ENCODE results near the gene NCK1. TPM values are rescaled to one million over a fixed set of nuclear protein-coding genes. Genes with fewer than 3 reads are reported as not detected.
"Not testable (repeated sequence)": the region's sequence is repeated elsewhere in the genome, so short reads cannot be mapped to it uniquely, and the experiment has no call there.

NCK1 gene
- total RNA-seq, 2 experiments from 2014 or later = 31.9 to 34.7 TPM

DNA sequence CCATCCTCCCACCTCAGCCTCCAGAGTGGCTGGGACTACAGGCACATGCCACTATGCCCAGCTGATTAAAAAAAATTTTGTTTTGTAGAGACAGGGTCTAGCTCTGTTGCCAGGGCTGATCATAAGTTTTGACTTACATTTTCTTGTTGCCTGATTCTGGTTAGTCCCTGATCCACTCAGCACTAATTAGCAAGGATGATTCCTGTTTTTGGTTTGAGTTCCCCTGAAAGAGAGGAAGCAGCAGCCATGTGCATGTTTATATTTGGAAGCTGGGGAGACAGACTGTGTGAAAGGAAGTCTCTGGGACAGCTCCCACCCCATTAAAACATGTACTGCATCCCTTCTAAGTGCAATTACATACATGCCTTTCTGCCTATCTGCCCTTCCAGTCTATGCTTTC, 3.6 kb upstream of the NCK1 start:
- ChIA-PET CTCF (interaction anchor here (0.7 to 5.0 kb wide), 3 partner anchors 61 to 156 kb away, joined by 3 to 28 read pairs (median 3); no protein-coding TSS in a partner anchor), POLR2A (interaction anchor here (0.5 to 1.9 kb wide), 4 partner anchors 76 to 209 kb away, joined by 3 to 9 read pairs (median 4); partner anchors contain the start of gene STAG1)
- TF ChIP-seq, protein P1, sequence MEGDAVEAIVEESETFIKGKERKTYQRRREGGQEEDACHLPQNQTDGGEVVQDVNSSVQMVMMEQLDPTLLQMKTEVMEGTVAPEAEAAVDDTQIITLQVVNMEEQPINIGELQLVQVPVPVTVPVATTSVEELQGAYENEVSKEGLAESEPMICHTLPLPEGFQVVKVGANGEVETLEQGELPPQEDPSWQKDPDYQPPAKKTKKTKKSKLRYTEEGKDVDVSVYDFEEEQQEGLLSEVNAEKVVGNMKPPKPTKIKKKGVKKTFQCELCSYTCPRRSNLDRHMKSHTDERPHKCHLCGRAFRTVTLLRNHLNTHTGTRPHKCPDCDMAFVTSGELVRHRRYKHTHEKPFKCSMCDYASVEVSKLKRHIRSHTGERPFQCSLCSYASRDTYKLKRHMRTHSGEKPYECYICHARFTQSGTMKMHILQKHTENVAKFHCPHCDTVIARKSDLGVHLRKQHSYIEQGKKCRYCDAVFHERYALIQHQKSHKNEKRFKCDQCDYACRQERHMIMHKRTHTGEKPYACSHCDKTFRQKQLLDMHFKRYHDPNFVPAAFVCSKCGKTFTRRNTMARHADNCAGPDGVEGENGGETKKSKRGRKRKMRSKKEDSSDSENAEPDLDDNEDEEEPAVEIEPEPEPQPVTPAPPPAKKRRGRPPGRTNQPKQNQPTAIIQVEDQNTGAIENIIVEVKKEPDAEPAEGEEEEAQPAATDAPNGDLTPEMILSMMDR (IDR thresholded peaks at IDR 0.05) = no peak
- Mint-ChIP-seq H3K9me3 (peaks cover 3% of the 10 kb centered on the region), H3K4me3 (no peak overlapping the region), H3K36me3 (ENCODE audit: low read depth) (peaks cover 45% of the 10 kb centered on the region), H3K27ac (no peak overlapping the region), H3K4me1 (ENCODE audit: low read depth) (peaks cover 27% of the 10 kb centered on the region), H3K27me3 (no peaks in the 10 kb centered on the region)
- intact Hi-C loops (cut with micrococcal nuclease) = no loop called here
- ATAC-seq = no peak
- no peak for DNase-seq

DNA sequence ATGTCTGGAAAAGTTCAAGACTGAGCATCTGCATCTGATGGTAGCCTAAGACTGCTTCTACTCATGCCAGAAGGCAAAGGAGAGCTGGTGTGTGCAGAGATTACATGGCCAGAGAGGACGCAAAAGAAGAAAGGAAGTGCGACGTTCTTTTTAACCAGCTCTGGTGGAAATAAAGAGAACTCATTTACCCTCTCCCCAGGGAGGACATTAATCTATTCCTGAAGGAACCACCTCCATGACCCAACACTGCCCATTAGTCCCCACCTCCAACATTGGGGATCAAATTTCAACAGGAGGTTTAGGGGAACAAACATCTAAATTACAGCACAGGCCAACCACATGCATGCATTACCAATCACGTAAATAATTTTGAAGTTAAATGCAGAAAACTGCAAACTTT, 1.5 kb upstream of the NCK1 start:
- H3K4me3 Mint-ChIP-seq = peak overlapping the region; percentile 97
- POLR2A ChIA-PET = interaction anchor here (1.2 to 3.5 kb wide), 4 partner anchors 9 to 158 kb away, joined by 4 to 37 read pairs (median 6); partner anchors contain the start of gene STAG1
- CTCF ChIA-PET = interaction anchor here (1.1 to 5.0 kb wide), 3 partner anchors 50 to 154 kb away, joined by 3 to 34 read pairs (median 28); partner anchors contain the start of gene STAG1
- no peak for ATAC-seq
- H3K4me1 Mint-ChIP-seq (ENCODE audit: low read depth) = peaks cover 32% of the 10 kb centered on the region
- H3K36me3 Mint-ChIP-seq (ENCODE audit: low read depth) = peaks cover 41% of the 10 kb centered on the region
- TF ChIP-seq, protein P1 (IDR thresholded peaks at IDR 0.05) = no peak
- DNase-seq = no peak
- no peaks in the 10 kb centered on the region for H3K27me3 Mint-ChIP-seq
- H3K9me3 Mint-ChIP-seq = peaks cover 3% of the 10 kb centered on the region
- intact Hi-C loops (cut with micrococcal nuclease) = loop anchor here (10.0 kb wide), 2 partner anchors 46 to 64 kb away; partner anchors contain the start of gene SLC35G2
- peak overlapping the region; percentile 92 for H3K27ac Mint-ChIP-seq

DNA sequence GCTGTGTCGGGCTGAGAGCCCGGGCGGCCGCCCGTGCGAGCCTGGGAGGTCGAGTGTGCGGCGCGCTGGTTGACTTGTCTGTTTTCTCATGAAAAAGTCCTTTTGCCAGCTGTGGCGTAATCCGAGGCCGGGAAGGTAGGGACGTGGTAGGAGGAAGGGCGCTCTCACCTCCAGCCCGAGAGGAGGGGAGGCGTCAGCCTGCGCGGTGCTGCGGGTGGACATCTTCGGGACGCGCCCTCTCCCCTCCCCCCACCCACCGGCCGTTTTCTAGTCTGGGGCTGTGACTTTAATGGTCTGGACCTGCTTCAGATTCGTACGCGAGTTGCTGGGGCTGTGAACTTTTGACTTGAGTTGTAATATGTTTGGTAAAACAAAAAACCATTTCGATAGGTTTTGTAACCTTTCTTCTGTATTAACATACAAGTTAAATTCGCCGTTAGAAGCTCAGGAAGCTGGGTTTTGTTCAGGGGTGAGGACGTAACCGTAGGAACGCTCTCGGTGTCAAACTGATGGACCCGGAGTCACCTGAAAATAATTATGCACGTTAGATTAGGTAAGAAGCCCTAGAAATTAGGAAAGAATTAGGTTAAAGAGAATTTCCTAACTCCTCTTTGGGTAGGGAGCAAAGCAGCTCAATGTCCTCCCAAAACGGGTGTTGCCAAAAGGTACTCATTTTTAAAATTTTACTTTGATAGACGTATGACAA, 762 bp downstream of the NCK1 start:
- no peak for ATAC-seq
- Mint-ChIP-seq H3K27ac (peak overlapping the region; percentile 92), H3K9me3 (no peaks in the 10 kb centered on the region), H3K27me3 (no peaks in the 10 kb centered on the region), H3K4me3 (peak overlapping the region; percentile 97), H3K4me1 (ENCODE audit: low read depth) (peaks cover 46% of the 10 kb centered on the region), H3K36me3 (ENCODE audit: low read depth) (peaks cover 40% of the 10 kb centered on the region)
- ChIA-PET POLR2A (interaction anchor here (0.8 to 3.5 kb wide), 10 partner anchors 20 to 151 kb away, joined by 3 to 37 read pairs (median 4); partner anchors contain the start of genes IL20RB and STAG1), CTCF (interaction anchor here (0.6 to 3.6 kb wide), 7 partner anchors 14 to 151 kb away, joined by 3 to 34 read pairs (median 4); partner anchors contain the start of gene STAG1)
- TF ChIP-seq, protein P1 (IDR thresholded peaks at IDR 0.05) = peak; percentile 1
- intact Hi-C loops (cut with micrococcal nuclease) = loop anchor here (2.0 to 10.0 kb wide), 3 partner anchors 48 to 110 kb away; partner anchors contain the start of genes SLC35G2 and STAG1
- DNase-seq = peak; percentile 55

DNA sequence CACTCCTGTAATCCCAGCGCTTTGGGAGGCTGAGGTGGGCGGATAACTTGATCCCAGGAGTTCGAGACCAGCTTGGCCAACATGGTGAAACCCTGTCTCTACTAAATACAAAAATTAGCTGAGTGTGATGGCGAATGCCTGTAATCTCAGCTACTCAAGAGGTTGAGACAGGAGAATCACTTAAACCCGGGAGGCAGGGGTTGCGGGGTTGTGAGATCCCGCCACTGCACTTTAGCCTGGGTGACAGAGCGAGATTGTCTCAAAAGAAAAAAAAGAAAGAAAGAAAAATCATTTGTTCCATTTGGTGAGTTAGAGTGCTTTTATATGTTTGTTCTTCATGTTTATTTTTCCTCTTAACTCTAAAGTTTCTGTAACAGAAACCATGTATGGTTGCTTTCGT, 7.3 kb downstream of the NCK1 start:
- intact Hi-C loops (cut with micrococcal nuclease) = loop anchor here (10.0 kb wide), 2 partner anchors 54 to 56 kb away; partner anchors contain the start of gene SLC35G2
- Mint-ChIP-seq H3K27me3 (no peaks in the 10 kb centered on the region), H3K4me3 (no peak overlapping the region), H3K27ac (no peak overlapping the region), H3K36me3 (ENCODE audit: low read depth) (peaks cover 50% of the 10 kb centered on the region), H3K4me1 (ENCODE audit: low read depth) (peaks cover 58% of the 10 kb centered on the region), H3K9me3 (peaks cover 16% of the 10 kb centered on the region)
- CTCF ChIA-PET = no interaction called here
- DNase-seq = no peak
- no peak for ATAC-seq
- TF ChIP-seq, protein P1 (IDR thresholded peaks at IDR 0.05) = no peak
- POLR2A ChIA-PET = no interaction called here

DNA sequence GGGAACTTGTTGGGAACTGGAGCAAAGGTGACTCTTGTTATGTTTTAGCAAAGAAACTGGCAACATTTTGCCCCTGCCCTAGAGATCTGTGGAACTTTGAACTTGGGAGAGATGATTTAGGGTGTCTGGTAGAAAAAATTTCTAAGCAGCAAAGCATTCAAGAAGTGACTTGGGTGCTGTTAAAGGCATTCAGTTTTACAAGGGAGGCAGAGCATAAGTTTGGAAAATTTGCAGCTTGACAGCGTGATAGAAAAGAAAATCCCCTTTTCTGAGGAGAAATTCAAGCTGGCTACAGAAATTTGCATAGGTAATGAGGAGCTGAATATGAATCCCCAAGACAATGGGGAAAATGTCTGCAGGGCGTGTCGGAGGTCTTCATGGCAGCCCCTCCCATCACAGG, 10.2 kb downstream of the NCK1 start:
- intact Hi-C loops (cut with micrococcal nuclease); H3K27me3 Mint-ChIP-seq; H3K4me3 Mint-ChIP-seq; DNase-seq; H3K27ac Mint-ChIP-seq; ATAC-seq: not testable (repeated sequence)
- CTCF ChIA-PET = interaction anchor here (1.1 kb wide), 1 partner anchor 142 kb away, joined by 3 read pairs; no protein-coding TSS in a partner anchor
- Mint-ChIP-seq H3K9me3 (peaks cover 16% of the 10 kb centered on the region), H3K4me1 (ENCODE audit: low read depth) (peaks cover 52% of the 10 kb centered on the region), H3K36me3 (ENCODE audit: low read depth) (peaks cover 53% of the 10 kb centered on the region)
- POLR2A ChIA-PET = interaction anchor here (1.3 kb wide), 1 partner anchor 10 kb away, joined by 4 read pairs; the partner anchor contains the start of gene NCK1

DNA sequence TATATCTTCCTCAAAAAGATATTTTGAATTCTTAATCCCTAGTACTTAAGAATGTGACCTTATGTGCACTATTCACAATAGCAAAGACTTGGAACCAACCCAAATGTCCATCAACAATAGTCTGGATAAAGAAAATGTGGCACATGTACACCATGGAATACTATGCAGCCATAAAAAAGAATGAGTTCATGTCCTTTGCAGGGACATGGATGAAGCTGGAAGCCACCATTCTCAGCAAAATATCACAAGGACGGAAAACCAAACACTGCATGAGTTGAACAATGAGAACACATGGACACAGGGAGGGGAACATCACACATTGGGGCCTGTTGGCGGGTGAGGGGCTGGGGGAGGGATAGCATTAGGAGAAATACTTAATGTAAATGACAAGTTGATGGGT, 17.5 kb downstream of the NCK1 start:
- H3K27me3 Mint-ChIP-seq; H3K27ac Mint-ChIP-seq; intact Hi-C loops (cut with micrococcal nuclease); H3K4me3 Mint-ChIP-seq; DNase-seq; POLR2A ChIA-PET; CTCF ChIA-PET; ATAC-seq: not testable (repeated sequence)
- Mint-ChIP-seq H3K36me3 (ENCODE audit: low read depth) (peaks cover 30% of the 10 kb centered on the region), H3K4me1 (ENCODE audit: low read depth) (peaks cover 48% of the 10 kb centered on the region), H3K9me3 (peaks cover 10% of the 10 kb centered on the region)
